Measurements from ENCODE around the gene NT5DC3.

Gene NT5DC3

GRCh38 chr12:103840876-103841689, at the start of gene NT5DC3:
TSS of gene NT5DC3 (minus strand) at chr12:103841234. CDS start at chr12:103841156, 78 bp downstream.
- DNase-seq (ENCODE audit: low spot score) = peak; percentile 95

- no peak for DNase-seq (ENCODE audit: low spot score)
Measured at GRCh38 chr12:103887738-103888137, 46.7 kb upstream of the NT5DC3 start.

- DNase-seq (ENCODE audit: low spot score) = no peak
Measured at GRCh38 chr12:103886195-103886797, 45.3 kb upstream of the NT5DC3 start.

- DNase-seq (ENCODE audit: low spot score) = no peak
Measured at GRCh38 chr12:103884316-103884715, 43.3 kb upstream of the NT5DC3 start.

- no peak for DNase-seq (ENCODE audit: low spot score)
Measured at GRCh38 chr12:103883908-103884307, 42.9 kb upstream of the NT5DC3 start.

- no peak for DNase-seq (ENCODE audit: low spot score)
Measured at GRCh38 chr12:103882861-103883596, 42.0 kb upstream of the NT5DC3 start.

GRCh38 chr12:103881261-103881660, 40.2 kb upstream of the NT5DC3 start:
- no peak for DNase-seq (ENCODE audit: low spot score)

- DNase-seq (ENCODE audit: low spot score) = no peak
Measured at GRCh38 chr12:103880299-103881142, 39.5 kb upstream of the NT5DC3 start.

GRCh38 chr12:103879878-103880277, 38.8 kb upstream of the NT5DC3 start:
- DNase-seq (ENCODE audit: low spot score) = no peak

- DNase-seq (ENCODE audit: low spot score) = no peak
Measured at GRCh38 chr12:103879048-103879692, 38.1 kb upstream of the NT5DC3 start.

GRCh38 chr12:103877934-103878510, 37.0 kb upstream of the NT5DC3 start:
- peak; percentile 82 for DNase-seq (ENCODE audit: low spot score)

- no peak for DNase-seq (ENCODE audit: low spot score)
Measured at GRCh38 chr12:103877288-103877687, 36.3 kb upstream of the NT5DC3 start.

GRCh38 chr12:103875666-103876065, 34.6 kb upstream of the NT5DC3 start:
- no peak for DNase-seq (ENCODE audit: low spot score)

GRCh38 chr12:103868215-103868614, 27.2 kb upstream of the NT5DC3 start:
- DNase-seq (ENCODE audit: low spot score) = no peak

GRCh38 chr12:103865151-103865730, 24.2 kb upstream of the NT5DC3 start:
- DNase-seq (ENCODE audit: low spot score) = no peak

- DNase-seq (ENCODE audit: low spot score) = no peak
Measured at GRCh38 chr12:103864710-103865109, 23.7 kb upstream of the NT5DC3 start.

- DNase-seq (ENCODE audit: low spot score) = peak; percentile 99
Measured at GRCh38 chr12:103858953-103859601, 18.0 kb upstream of the NT5DC3 start.

GRCh38 chr12:103858335-103858734, 17.3 kb upstream of the NT5DC3 start:
- DNase-seq (ENCODE audit: low spot score) = no peak

GRCh38 chr12:103857164-103857563, 16.1 kb upstream of the NT5DC3 start:
- DNase-seq (ENCODE audit: low spot score) = no peak

Data from LoVo (cell line).